Measurements from ENCODE around the gene PHETA2. TPM values are rescaled to one million over a fixed set of nuclear protein-coding genes. Genes with fewer than 3 reads are reported as not detected.
"Not testable (repeated sequence)": the region's sequence is repeated elsewhere in the genome, so short reads cannot be mapped to it uniquely, and the experiment has no call there.

The PHETA2 gene
- polyA plus RNA-seq, 10 donors = 14.5 to 33.0 (median 19.8) TPM

DNA sequence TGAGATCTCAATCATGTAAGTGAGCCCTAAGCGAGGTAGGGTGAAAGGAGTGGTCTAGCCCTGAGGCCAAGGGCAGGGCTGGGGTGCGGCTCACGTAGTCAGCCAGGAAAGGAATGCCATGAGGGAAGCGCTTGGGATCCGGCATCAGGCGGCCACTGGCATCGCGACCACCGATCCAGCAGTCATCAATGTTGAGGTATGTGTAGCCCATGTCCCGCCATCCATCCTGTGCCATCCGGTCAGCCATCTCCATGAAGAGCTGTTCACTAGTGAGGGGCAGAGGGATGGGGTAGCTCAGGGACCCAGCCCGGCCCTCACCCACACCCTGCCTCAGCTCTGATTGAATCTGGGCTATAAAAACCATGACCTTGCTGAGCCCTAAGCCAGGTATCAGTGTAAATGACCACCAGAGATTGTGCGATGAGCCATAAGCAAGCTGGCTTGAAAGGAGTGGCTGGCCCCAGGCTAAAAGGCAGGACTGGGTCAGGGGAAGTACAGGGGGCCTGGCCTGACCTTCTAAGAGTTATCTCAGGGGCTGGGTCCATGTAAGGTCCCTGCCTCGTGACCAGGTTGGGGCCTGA, 6.3 kb upstream of the PHETA2 start:
- DNase-seq = no peak

- no peak for DNase-seq
These were observed 5.8 kb upstream of the PHETA2 start for GRCh38 chr22:42068291-42068690.

DNA sequence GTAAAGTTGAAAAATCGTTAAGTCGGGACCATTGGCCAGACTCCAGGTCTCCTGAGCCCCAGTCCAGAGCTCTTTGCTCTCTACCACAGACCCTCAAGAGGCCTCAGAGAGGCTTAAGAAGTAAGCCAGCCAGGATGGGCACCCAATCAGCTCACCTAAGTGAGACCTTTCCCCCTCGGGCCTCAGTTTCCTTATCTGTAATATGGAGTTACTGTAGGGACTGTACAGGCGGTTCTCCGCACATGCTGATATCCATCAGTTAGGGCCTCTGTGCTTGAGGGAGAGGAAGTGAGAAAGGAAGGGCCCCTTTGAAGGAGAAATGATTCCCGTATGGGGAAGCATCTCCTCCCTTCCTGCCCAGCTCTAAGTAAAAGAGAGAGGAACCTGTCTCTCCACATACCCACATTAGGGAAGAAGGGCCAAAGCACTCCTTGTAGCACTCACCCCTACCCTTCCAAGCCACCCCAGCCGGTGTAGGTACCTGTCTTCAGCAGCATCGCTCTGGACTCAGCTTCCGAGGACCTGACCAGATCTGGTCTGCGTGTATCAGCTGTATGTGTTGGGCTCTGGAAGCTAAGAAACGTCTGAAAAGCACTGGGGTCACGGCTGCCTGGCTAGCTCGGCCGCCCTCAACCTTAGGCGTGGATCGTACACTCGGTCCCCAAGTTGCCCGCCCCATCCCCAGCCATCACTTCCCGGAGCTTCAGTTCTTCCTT, 4.1 kb upstream of the PHETA2 start:
- DNase-seq = no peak

DNA sequence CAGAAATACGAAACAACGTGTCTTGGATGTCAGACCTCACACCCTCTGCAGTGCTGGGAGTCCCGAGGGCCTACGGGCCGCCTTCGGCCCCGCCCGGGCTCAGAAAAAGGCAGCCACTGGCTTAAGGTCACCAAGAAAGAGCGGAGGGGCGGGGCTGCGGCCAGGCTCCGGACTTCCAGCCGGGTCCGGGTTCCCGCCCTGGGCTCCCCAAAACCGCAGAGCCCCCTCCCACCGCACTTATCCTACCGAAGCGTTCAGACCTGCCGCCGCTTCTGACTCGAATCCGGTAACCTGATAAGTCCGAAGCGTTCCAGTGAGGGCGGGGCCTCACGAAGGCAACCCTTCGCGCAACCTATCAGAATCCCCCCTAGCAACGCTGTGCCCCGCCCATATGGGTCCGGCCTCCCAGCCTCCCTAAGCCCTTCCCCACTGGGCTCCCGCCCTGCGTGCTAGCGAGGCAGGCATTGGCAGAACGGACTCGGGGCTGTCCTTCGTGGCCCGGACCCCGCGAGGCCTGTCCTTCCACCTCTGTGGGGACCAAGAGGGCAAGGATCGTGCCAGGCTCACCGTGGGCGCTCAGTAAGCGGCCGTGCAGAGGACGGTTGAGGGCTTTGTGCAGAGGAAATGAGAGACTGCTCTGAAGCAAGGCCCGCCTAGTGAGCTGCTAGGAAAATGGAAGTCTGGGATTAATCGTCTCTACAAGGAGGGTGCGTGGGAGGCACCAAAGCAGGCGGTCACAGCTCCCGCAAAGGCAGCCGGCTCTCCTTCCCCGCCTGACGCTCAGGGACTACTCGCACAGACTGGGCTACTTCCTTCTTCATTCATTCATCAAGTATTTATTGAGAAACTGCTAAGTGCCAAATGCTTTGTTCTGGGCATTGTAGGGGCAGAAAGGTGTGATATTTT, 3.3 kb upstream of the PHETA2 start, which contains the start of gene NAGA:
TSS of gene NAGA (minus strand) at position 296 of the 906 bp plus-strand sequence. CDS start 515 bp downstream, outside the sequence.
- DNase-seq = peak; percentile 95 to 99 (median 96)

- not testable (repeated sequence) for DNase-seq
These were observed 2.5 kb upstream of the PHETA2 start for GRCh38 chr22:42071508-42071907.

DNA sequence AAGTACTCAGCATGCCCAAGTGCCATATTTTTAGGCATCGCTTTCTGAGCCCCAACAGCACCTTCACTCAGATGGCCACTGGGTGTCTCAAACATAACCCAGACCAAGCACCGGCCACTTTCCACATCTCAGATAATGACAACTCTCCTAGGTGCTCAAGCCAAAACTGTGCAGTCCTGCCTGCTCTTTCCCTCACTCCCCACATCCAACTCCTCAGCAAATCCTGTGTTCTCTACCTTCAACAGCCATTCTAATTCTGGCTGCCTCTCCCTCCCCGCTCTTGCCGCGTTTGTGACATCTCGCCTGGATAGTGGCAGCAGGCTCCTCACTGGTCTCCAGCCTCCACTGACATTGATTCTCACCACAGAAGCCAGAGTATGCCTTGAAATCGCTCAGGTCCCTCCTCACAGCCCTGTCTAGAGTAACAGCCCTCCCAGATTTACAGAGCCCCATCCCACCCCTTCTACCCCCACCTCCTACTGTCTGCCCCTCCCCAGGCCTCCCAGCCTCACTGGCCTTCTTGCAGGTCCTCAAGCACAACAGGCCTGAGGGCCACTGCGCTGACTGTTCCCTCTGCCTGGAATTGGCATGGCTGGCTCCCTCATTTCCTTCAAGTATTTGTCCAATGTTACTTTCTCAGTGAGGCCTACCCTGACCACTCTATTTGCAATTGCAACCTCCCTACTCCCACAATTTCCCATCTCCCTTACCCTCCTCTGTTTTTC, 1.3 kb upstream of the PHETA2 start:
- DNase-seq = no peak

- no peak for DNase-seq
These were observed 417 bp upstream of the PHETA2 start for GRCh38 chr22:42073621-42074041.

DNA sequence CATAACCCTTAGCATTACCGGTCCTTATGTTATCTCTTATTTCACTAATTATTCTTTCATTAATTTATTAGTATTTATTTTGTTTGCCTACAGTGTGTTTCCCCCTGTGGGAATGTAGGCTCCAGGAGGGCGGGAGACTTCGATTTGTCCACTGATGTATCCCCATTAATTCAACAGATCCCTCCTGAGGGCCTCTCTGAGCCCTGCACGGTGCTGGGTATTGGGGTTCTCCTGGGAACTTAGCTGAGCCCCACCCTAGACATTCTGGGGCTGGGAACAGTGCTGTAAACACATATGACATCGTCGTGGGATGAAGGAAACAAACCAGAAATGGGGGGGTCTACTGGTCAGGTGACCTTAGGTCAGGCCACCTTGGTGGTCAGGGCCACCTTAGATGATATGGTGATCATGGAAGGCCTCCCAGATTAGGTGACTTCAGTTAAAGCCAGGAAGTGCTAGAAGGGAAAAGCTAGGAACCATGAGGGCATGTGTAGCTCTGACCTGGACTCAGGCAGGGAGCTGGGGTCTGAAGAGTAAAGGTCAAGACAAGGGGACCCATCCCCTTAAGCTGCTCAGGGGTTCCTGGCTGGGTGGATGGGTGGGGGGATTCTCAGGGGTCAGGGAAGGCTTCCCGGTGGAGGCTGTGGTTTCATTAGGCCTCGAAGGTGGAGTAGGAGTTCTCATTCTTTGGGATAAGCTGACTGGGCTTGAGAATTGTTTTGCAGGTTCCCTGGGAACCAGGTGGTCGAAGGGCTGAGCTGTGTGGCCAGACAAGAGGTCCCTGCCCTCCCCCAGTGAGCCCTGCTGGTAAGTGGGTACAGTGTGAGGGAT, 1.0 kb downstream of the PHETA2 start:
- DNase-seq = no peak

DNA sequence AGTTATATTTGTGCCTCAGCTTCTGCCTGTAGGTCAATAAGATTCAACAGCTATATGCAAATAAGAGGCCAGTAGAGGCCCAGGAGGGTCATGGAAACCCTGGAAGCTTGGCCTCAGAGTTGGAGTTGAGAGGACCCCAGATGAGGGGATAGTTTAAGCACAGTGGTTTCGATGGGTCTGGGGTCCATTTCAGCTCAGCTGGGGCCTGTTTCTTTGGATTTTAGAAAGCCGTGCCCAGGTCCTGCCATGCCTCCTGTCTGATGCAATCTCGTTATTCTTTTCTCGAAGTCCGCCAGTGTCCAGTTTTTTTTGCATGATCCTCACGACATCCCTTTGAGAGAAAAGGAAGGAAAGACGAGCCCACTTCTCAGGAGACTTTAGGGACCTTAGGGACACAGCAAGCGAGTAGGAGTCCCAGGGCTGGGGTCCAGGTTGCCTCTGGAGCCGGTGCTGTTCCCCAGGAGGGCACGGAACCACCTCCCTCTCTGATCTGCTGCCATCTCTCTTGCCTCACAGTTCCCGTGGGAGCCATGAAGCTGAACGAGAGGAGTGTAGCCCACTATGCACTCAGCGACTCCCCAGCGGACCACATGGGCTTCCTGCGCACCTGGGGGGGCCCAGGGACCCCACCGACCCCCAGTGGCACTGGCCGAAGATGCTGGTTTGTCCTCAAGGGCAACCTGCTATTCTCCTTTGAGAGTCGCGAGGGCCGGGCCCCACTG, 2.9 kb downstream of the PHETA2 start:
- no peak for DNase-seq

DNA sequence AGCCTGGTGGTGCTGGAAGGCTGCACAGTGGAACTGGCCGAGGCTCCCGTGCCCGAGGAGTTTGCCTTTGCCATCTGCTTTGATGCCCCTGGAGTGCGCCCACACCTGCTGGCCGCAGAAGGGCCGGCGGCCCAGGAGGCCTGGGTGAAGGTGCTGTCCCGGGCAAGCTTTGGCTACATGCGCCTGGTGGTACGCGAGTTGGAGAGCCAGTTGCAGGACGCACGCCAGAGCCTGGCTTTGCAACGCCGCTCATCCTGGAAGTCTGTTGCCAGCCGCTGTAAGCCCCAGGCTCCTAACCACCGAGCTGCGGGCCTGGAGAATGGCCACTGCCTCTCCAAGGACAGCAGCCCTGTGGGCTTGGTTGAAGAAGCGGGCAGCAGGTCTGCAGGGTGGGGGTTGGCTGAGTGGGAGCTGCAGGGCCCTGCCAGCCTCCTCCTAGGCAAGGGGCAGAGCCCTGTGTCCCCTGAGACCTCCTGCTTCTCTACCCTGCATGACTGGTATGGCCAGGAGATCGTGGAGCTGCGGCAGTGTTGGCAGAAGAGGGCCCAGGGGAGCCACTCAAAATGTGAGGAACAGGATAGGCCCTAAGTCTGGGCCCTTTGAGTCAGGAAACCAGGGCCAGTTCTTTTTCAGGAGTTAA, 3.6 kb downstream of the PHETA2 start:
- no peak for DNase-seq

DNA sequence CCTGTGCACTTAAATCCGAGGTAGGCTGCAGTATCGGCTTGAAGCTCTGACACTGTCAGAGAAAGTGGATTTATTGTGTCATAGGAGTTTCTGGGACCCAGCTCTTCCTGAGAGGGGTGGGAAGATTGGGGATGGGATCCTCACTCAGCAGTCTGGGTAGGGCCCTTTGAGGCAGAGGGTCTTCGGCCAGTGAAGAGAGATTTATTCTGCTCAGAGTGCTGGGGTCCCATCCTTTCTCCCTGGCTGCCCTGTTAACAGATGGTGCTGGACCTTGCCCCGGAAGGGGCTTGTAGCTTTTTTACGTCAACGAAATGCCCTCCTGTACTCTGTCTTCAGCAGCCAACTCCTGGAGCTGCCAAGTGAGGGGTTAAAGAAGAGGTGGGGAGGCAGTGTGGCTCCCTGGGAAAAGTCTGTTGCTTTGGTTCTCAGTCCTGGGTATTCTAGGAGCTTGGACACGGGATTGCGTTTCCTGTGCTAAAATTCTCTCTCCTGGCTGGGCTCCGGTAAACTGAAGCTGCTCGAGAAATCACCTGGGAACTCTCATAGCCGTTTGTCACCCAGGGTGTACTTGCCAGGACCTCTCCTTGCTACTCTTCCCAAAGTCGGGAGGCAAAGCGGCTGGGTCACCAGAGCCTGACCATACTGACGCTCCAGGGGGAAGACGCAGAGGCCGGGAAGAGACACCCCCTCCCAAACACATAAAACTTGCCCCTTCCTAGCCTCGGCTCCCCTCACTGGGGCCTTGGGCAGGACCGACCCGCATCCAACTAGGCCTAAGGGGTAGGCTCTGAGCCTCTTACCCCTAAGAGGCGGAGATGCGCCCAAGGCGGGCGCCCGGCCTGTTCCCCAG, 4.6 kb downstream of the PHETA2 start:
- DNase-seq = peak in 1 of 3 donors; percentile 66

GRCh38 chr22:42079319-42080251, 5.5 kb downstream of the PHETA2 start, which contains the start of gene SMDT1:
SMDT1 (plus strand) TSS chr22:42079700; CDS start chr22:42079769, 69 bp downstream.
- DNase-seq = peak; percentile 98 to 100 (median 98)

- DNase-seq = peak in 1 of 3 donors; percentile 47
These were observed 6.2 kb downstream of the PHETA2 start for GRCh38 chr22:42080287-42080686.

DNA sequence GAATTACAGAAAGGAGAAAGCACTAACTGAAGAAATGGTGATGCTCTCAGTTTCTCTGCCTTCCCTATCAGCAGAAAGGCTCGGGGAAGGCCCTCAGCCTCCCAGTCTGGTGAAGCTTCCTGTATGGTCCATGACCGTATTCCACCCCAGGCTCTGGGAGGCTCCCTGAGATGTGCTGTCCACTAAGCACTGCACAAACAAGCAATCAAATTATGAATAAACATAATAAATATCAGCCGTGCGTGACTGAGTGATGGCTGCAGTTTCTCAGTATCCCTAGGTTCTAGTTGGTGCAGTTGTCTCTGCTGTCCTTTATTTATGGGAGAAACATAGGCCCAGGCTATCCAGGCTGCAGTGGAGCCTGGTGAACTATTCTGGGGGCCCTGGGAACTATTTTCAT, 9.1 kb downstream of the PHETA2 start:
- DNase-seq = no peak

GRCh38 chr22:42084874-42085273, 10.8 kb downstream of the PHETA2 start:
- DNase-seq = no peak

DNA sequence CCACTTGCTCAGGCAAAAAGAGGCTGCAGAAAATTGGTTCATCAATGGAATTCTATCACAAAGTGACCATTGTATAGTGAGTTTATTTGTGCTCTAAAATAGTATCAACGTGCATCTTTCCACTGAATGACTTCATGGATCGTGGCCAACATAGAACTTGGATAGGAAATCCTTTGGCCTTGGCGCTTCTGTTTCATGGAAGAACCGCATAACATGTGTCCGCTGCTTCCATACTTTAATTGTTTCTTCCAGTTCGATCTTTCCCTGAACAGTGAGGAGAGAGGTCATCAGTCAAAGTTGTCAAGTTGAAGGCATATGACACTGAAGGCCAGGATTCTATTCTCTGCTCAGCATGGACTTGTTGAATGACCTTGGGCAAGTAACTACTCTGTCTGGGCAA, 12.0 kb downstream of the PHETA2 start:
- DNase-seq = no peak

Measured in muscle of back (tissue), 11 donors.